GM12873 (cell line): Measurements from ENCODE around the gene DNAJB4.

Experiments
- TF ChIP-seq, protein P1 (sequence below): IDR thresholded peaks from 2 replicates; pipeline ENCODE4 v1.5.1; 2012; ENCODE audit warnings: low read depth, mild to moderate bottlenecking, moderate library complexity, low read length, control low read depth; ENCODE audit not compliant: insufficient read depth; ENCODE audit errors: missing control alignments

The DNAJB4 gene

DNA sequence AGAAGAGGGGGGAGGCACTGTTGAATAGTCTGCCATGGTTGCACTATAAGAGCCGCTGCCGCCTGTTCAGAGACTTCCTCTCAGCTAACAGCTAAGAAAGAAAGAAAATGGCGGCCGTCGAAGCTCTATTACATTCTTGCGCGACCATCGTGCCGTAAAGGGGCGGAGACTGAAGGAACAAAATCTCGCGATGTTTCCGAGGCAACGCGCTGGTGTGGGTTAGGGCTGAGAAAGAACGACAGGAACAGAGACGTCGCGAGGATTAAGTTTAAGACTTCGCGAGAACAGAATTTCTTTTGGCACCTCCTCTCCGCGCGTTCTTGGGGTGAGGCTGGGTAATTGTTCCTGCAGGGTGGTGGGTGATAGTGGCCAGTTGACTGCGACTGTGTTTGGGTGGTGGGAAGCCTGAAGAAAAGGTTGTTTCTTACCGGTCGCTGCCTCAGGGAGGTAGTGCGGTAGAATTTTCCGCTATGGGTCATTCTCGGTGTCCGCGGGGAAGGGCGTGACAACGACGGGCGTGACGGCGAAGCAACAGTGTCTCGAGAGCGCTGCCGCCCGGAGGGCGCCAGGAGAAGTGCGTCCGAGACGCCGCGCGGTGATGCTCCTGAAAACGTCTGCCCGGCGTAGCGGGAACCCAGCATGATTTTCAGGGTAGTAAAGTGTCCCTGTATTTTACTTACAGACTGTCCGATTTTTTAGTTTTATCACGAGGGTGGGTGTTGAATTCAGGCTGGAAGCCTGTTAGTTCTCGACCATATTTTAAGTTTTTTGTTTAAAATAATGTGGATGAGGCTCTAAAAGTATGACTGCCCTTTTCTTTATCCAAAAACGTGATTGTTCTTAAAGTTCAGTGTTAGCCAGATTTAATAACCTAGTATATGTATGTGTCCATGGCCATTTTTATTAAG, 25.5 kb upstream of the DNAJB4 start, which contains the start of gene FUBP1:
TSS of gene FUBP1 (minus strand) at position 104 of the 908 bp plus-strand sequence. CDS start at position 36, 68 bp downstream.
- TF ChIP-seq, protein P1, sequence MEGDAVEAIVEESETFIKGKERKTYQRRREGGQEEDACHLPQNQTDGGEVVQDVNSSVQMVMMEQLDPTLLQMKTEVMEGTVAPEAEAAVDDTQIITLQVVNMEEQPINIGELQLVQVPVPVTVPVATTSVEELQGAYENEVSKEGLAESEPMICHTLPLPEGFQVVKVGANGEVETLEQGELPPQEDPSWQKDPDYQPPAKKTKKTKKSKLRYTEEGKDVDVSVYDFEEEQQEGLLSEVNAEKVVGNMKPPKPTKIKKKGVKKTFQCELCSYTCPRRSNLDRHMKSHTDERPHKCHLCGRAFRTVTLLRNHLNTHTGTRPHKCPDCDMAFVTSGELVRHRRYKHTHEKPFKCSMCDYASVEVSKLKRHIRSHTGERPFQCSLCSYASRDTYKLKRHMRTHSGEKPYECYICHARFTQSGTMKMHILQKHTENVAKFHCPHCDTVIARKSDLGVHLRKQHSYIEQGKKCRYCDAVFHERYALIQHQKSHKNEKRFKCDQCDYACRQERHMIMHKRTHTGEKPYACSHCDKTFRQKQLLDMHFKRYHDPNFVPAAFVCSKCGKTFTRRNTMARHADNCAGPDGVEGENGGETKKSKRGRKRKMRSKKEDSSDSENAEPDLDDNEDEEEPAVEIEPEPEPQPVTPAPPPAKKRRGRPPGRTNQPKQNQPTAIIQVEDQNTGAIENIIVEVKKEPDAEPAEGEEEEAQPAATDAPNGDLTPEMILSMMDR, result peak; percentile 80

GRCh38 chr1:77983997-77984355, 20.8 kb upstream of the DNAJB4 start:
- TF ChIP-seq, protein P1, result no peak

DNA sequence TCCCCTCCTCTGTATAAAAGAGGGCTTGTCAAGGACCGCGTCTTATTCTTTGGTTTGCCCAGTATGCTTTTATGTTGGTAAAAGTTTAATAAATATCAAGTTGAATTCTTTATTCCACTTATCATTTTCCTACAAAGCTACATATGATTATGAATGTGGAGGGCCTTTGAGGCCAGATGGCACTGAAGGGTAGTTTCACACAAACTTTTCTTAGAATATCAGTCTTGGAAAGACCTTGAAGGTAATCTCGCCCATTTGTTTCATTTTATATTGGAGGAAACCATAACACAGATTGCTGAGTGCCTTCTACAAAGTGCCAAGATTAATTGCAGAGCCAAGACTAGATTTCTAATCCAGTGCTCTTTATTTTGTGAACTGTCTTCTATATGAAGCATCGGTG, 20.1 kb upstream of the DNAJB4 start:
- TF ChIP-seq, protein P1, result no peak

DNA sequence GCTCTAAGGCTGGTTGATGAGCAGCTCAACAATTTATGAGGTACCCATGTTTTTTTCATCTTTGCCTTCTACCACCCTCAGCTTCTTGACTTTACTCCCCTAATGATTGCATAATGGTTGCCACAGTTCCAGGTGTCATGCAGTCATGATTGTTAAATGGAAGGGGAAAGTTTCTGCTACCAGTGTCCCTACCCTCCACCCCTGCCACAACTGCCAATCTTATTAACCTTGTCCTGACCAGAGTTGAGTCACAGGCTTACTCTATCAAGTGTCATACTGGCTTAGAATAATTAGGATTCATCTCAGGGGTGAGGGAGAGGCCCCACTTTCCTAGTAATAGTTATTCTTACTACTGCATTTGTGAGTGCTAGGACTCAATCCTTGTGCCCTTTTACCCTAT, 17.9 kb upstream of the DNAJB4 start:
- TF ChIP-seq, protein P1, result no peak

DNA sequence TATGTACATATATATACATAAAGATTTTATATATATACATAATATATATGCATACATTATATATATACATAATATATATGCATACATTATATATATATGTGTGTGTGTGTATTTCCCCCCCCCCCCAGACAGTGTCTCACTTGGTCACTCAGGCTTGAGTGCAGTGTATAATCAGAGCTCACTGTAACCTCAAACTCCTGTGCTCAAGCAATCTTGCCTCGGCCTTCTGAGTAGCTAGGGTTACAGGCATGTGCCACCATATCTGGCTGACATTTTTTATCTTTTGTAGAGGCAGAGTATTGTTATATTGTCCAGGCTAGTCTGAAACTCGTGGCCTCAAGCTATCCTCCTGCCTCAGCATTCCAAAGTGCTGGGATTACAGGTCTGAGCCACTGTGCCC, 16.8 kb upstream of the DNAJB4 start:
- TF ChIP-seq, protein P1, result no peak

DNA sequence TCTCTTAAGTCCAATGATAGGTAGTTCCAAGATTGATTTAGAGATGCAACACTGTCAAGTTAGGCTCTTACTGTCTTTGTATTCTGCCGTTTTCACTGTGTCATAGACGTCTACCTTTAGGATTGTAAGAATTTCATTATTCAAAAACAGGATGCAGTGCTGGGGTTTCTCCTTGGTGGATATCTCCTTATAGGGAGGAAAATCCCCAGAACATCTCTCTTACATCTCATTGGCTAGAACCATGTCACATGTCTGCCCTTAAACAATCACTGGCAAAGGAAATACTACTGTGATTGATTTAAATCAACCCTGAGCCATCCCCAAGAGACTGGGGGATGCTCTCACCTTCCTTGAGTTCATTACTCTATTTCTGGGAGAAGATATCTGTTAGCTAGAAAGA, 15.0 kb upstream of the DNAJB4 start:
- TF ChIP-seq, protein P1, result no peak

DNA sequence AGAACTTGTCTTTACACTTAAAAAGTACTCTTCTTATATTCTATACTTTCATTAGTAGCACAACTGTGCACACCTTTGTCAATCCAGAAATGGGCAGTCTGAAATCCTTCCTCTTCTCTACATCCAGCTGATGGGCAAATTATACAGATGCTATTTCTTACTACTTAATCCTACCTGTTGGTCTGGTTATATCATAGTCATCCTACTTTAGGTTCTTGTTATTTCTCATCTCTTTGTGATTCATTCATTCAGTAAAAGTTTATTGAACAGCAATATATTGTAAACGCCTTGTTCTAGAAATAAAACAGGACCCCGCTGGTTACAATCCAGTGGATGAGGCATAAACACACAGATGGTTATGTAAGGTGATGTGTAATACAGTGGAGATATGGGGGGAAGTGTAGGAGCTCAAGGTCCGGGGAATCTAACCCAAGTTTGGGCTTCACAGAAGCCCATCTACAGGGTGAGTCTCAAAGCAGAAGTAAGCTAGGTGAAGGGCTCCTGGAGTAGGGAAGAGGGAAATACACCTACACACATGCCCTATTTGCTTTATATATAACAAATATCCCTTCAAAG, 14.0 kb upstream of the DNAJB4 start:
- TF ChIP-seq, protein P1, result no peak
